ENCODE data around the gene SH3GL2.

Gene SH3GL2

DNA sequence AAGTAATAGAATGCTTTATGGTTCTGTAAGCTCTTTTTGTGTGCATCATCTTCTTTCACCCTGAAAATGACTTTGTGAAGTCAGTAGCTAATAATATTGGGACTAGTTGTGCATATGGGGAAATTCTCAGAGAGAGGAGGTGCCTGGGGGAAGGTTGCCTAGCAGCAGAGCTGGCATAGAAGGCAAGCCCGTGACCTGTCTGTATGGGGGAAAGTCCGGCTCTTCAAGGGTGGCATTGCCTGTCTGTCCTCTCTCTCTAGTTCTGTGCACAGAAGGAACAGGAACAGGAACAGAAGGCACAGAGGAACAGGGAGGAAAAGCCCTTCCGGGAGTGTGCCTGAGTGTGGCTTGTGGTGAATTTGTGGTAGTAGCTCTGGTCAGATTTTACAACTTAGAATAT, 33.1 kb downstream of the SH3GL2 start:
- TF ChIP-seq TAF1 (IDR thresholded peaks at IDR 0.05; ENCODE audit: borderline replicate concordance, low read depth, low read length): no peak
- TF ChIP-seq POLR2AphosphoS5 (IDR thresholded peaks at IDR 0.05; ENCODE audit: low read depth, low read length): no peak
- no peak for TF ChIP-seq POLR2A (IDR thresholded peaks at IDR 0.05; ENCODE audit: low read depth, low read length)
- no peak for DNase-seq (ENCODE audit: insufficient read length)
- FAIRE-seq: no peak

DNA sequence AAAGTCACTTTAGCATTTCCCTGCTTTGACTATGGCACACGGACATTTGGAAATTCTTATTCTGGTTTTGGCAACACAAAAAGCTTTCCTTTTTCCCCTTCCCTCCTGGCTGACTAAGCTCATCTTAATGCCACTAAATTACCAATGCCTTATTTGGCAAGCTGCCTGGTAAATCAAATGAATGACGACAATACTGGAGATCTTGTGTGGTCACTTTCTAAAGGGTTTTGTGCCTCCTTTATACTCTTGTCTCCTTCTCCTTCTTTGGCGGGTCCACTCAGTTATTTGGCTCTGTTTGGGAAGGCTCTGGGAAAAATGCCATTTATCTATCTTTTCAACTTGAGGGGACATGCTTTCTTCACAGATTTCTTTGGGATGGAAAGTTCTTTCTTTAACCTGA, 34.9 kb downstream of the SH3GL2 start:
- TF ChIP-seq POLR2AphosphoS5 (IDR thresholded peaks at IDR 0.05; ENCODE audit: low read depth, low read length) (no peak), TAF1 (IDR thresholded peaks at IDR 0.05; ENCODE audit: borderline replicate concordance, low read depth, low read length) (no peak), POLR2A (IDR thresholded peaks at IDR 0.05; ENCODE audit: low read depth, low read length) (no peak)
- DNase-seq (ENCODE audit: insufficient read length) (no peak), FAIRE-seq (no peak)

DNA sequence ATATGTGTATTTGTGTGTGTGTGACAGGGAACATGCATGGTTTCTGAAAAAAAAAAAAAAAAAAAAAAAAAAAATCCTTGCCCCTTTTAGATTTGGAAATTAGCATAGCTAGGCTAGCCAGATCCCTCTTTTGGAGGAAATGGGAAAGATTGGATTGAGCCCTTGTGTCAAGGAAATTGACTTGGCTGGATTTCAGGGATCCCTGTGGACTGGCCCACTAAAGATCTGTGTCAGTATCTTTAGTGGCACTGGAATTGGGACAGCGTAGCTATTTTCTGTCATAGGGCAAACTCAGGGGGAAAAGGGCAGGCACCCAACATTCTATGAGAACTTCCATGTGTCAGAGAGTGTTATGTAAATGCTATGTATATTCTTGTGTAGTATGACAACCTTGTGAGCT, 35.4 kb downstream of the SH3GL2 start:
- TF ChIP-seq POLR2A (IDR thresholded peaks at IDR 0.05; ENCODE audit: low read depth, low read length) (no peak), POLR2AphosphoS5 (IDR thresholded peaks at IDR 0.05; ENCODE audit: low read depth, low read length) (no peak), TAF1 (IDR thresholded peaks at IDR 0.05; ENCODE audit: borderline replicate concordance, low read depth, low read length) (no peak)

DNA sequence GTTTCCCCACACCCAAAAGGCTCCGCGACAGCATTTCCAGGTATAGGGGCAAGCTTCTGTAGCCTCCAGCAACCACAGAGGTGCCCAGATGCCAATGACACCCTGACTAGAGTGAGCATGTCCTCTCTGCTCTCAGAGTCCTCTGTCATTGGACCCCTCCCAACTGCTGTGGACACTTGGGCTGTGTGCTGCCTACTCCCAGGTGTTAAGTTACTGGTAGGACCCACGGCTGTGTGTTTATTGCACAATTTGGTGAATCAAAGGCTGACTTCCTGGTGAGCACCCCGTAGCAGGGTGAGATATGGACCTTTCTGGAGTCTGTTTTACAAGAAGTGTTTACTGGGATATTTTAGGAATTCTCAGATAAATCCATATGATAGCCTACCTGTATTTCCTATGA, 36.0 kb downstream of the SH3GL2 start:
- no peak for TF ChIP-seq POLR2AphosphoS5 (IDR thresholded peaks at IDR 0.05; ENCODE audit: low read depth, low read length)
- TF ChIP-seq POLR2A (IDR thresholded peaks at IDR 0.05; ENCODE audit: low read depth, low read length): no peak
- no peak for TF ChIP-seq TAF1 (IDR thresholded peaks at IDR 0.05; ENCODE audit: borderline replicate concordance, low read depth, low read length)
- DNase-seq (ENCODE audit: insufficient read length): no peak
- no peak for FAIRE-seq

More for the DNA sequence above, 35.4 kb downstream of the SH3GL2 start:
- no peak for DNase-seq (ENCODE audit: insufficient read length)
- FAIRE-seq: no peak

DNA sequence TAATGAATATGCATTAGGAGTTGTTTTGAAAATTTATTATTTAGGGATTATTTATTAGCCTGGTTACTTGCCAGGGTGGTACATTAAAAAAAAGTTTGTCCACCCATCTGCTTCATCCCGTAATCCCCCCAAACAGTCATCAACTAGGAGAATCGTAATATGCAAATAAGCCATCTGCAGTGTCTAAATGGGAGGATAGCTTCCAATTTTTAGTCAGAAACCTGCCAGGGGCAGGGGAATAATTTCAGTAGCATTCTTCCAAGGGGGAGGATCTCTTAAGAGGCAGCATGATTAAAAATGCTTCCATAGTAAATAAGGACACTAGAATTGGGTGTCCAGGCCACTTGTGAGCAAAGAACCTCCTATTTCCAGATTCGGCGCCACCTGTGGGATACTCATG, 43.3 kb downstream of the SH3GL2 start:
- no peak for TF ChIP-seq POLR2AphosphoS5 (IDR thresholded peaks at IDR 0.05; ENCODE audit: low read depth, low read length)
- no peak for TF ChIP-seq TAF1 (IDR thresholded peaks at IDR 0.05; ENCODE audit: borderline replicate concordance, low read depth, low read length)
- TF ChIP-seq POLR2A (IDR thresholded peaks at IDR 0.05; ENCODE audit: low read depth, low read length): no peak
- no peak for DNase-seq (ENCODE audit: insufficient read length)
- FAIRE-seq: no peak

DNA sequence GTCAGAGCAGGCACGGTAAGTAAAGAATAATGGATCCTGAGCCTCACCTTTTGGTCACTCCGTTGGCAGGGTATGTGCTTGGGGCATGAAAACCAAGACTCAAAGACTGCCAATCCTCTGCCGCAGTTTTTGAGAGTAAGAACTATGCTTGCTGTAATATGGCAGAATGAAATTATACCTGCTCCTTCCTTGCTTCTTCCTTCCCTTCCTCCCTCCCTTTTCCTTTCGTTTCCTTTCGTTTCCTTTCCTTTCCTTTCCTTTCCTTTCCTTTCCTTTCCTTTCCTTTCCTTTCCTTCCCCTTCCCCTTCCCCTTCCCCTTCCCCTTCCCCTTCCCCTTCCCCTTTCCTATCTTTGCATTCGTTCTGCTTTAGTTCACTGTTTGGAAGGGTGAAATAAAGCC, 43.9 kb downstream of the SH3GL2 start:
- FAIRE-seq (no peak), DNase-seq (ENCODE audit: insufficient read length) (no peak)
- no peak for TF ChIP-seq POLR2AphosphoS5 (IDR thresholded peaks at IDR 0.05; ENCODE audit: low read depth, low read length)
- TF ChIP-seq POLR2A (IDR thresholded peaks at IDR 0.05; ENCODE audit: low read depth, low read length): no peak
- TF ChIP-seq TAF1 (IDR thresholded peaks at IDR 0.05; ENCODE audit: borderline replicate concordance, low read depth, low read length): no peak

DNA sequence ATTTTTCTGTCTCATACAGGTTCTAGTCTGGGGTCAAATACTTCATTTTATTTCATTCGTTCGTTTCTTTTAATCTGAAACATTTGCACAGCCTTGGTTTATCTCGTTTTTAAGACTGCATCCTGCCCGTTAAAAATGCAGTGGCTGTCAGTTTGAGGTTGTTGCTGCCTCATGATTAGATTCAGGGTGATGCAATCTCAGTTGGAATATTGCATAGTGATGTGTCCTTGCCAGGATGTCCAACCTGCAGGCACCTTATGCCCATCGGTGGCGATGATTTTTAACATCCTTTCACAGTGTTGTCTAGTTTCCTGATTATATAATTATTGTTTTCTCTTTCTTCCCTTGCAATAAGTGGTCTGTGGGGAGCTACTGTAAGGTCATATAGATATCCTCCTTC, 45.1 kb downstream of the SH3GL2 start:
- DNase-seq (ENCODE audit: insufficient read length) (no peak), FAIRE-seq (no peak)
- TF ChIP-seq TAF1 (IDR thresholded peaks at IDR 0.05; ENCODE audit: borderline replicate concordance, low read depth, low read length) (no peak), POLR2AphosphoS5 (IDR thresholded peaks at IDR 0.05; ENCODE audit: low read depth, low read length) (no peak), POLR2A (IDR thresholded peaks at IDR 0.05; ENCODE audit: low read depth, low read length) (no peak)

DNA sequence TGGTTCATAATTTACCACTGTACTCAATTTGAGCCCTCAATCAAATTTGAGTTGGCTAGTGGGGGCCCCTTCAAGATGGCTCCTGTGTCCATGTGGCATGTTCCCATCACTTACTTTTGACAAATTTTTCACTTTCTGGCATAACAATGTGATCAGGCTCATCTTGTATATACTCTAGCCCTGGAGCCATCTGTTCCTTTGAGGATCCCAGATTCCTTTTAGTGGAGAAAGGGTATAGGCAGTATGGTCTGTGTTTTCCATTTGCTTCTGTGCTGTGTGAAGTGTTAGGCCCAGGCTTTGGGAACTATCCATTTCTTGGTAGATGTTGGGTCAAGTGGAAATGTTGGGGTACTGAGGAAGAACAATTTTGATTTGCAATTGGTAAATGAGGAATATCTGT, 45.7 kb downstream of the SH3GL2 start:
- FAIRE-seq: no peak
- no peak for TF ChIP-seq POLR2A (IDR thresholded peaks at IDR 0.05; ENCODE audit: low read depth, low read length)
- TF ChIP-seq POLR2AphosphoS5 (IDR thresholded peaks at IDR 0.05; ENCODE audit: low read depth, low read length): no peak
- no peak for TF ChIP-seq TAF1 (IDR thresholded peaks at IDR 0.05; ENCODE audit: borderline replicate concordance, low read depth, low read length)
- no peak for DNase-seq (ENCODE audit: insufficient read length)

DNA sequence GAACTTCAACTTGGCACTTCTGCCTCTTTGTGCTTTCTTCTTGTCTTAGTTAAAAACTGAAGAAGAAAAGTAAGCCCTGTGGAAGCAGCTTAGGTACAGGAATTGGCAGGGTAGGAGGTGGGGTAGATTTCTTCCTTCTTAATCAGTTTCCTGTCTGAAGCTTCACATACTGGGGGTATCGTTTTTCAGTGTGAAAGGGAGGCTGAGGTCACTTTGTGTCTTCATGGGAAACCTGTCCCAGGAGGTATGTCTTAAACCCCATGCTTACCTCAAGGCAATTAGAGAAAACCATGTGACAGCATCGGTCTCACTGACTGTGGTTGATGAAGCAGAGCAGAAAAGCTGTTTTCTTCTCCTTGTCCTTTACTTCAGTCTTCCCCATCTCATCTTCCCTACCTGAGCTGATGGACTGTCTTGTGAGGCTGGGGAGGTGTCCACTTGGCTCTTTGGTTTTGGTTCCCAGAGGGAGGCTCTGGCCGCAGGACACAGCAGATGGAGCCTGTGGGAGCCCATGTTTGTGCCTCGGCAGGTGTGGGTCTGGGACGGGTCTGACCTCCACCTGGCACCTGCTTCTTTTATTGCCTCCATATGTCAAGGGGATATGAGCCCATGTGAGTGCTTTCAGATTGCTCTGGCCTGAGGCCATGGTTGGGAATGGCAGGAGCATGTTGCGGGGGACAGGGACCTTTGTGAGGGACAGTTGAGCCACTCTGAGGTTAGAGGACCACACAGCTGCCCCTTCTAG, 47.0 kb downstream of the SH3GL2 start:
- FAIRE-seq (no peak), DNase-seq (ENCODE audit: insufficient read length) (no peak)
- no peak for TF ChIP-seq POLR2AphosphoS5 (IDR thresholded peaks at IDR 0.05; ENCODE audit: low read depth, low read length)
- no peak for TF ChIP-seq POLR2A (IDR thresholded peaks at IDR 0.05; ENCODE audit: low read depth, low read length)
- TF ChIP-seq TAF1 (IDR thresholded peaks at IDR 0.05; ENCODE audit: borderline replicate concordance, low read depth, low read length): no peak

DNA sequence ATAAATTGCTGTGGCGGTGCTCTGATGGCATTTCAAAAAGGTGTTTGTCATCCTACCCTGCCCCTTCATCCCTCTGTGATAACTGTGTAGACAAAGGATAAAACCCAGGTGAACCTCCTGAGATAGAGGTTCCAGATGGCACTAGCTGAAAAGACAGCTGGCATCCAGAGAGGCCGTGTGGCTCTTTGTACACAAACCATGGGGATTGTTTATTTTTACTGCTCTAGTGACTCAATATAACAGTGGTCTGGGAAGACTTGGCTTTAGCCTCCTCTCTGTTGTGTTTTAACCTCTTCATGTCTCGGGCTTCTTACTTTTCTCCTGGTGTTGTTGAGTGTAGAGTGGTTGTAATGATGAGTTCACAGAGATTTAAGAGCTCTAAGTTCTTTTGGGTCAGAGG, 48.8 kb downstream of the SH3GL2 start:
- no peak for TF ChIP-seq POLR2AphosphoS5 (IDR thresholded peaks at IDR 0.05; ENCODE audit: low read depth, low read length)
- no peak for TF ChIP-seq POLR2A (IDR thresholded peaks at IDR 0.05; ENCODE audit: low read depth, low read length)
- TF ChIP-seq TAF1 (IDR thresholded peaks at IDR 0.05; ENCODE audit: borderline replicate concordance, low read depth, low read length): no peak
- no peak for DNase-seq (ENCODE audit: insufficient read length)
- FAIRE-seq: no peak

DNA sequence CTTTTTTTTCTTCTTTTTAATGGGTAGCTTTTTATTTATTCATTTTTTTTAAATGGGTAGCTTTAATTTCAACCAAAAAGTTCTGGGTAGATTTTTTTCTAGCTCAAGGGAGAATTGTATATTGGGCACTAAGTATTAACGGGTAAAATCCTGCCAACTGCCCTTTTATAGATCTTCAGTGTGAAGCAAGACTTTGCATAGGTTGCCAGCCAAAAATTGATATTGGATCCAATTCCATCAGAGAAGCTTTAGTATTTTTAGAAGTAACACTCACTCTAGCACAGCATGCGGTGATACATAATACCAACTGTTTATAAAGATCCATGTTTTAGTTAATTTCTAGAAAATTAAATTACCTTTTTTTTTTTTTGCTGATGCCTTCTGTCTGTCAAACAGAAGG, 49.8 kb downstream of the SH3GL2 start:
- DNase-seq (ENCODE audit: insufficient read length) (no peak), FAIRE-seq (no peak)
- TF ChIP-seq TAF1 (IDR thresholded peaks at IDR 0.05; ENCODE audit: borderline replicate concordance, low read depth, low read length) (no peak), POLR2A (IDR thresholded peaks at IDR 0.05; ENCODE audit: low read depth, low read length) (no peak), POLR2AphosphoS5 (IDR thresholded peaks at IDR 0.05; ENCODE audit: low read depth, low read length) (no peak)

DNA sequence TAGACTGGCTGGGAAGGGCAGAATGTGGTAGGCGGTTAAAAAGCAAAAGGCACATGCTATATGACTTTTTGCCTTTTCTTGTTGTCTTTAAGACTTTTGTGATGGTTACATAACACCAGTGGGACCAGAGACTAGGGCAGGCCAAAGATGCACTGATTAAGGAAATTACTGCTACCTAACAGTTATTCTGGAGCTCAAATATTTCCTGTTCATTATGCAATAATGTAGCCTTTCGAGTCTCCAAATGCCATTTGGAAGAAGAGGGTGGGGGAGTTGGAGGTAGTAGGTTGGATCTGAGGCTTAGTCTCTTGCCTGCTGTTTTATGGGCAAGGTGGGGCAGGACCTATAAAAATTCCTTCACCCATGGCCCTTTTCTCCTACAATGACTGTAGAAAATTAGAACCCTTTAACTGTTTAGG, 51.7 kb downstream of the SH3GL2 start:
- no peak for DNase-seq (ENCODE audit: insufficient read length)
- no peak for FAIRE-seq

More for the DNA sequence above, 51.7 kb downstream of the SH3GL2 start:
- no peak for TF ChIP-seq POLR2AphosphoS5 (IDR thresholded peaks at IDR 0.05; ENCODE audit: low read depth, low read length)
- no peak for TF ChIP-seq POLR2A (IDR thresholded peaks at IDR 0.05; ENCODE audit: low read depth, low read length)
- TF ChIP-seq TAF1 (IDR thresholded peaks at IDR 0.05; ENCODE audit: borderline replicate concordance, low read depth, low read length): no peak
